Effector memory CD8-positive, alpha-beta T cell (primary cell): ENCODE measurements around the gene ST6GALNAC3.

Source experiments
- ATAC-seq: fragments of 150-1000 bp; cut with Tn5 transposase; replicated peaks from 2 replicates; pipeline ENCODE4 v1.10.0; 2021; ENCODE audit warnings: mild to moderate bottlenecking, moderate library complexity
- DNase-seq, 3 experiments: peaks; one replicate each; pipeline ENCODE4 v3.0.0; 2021
- H3K27ac Mint-ChIP-seq, 2 donors: one replicate each; pipeline ENCODE4 v1.8.0; 2022; ENCODE audit warnings: mild to moderate bottlenecking in 2 of 2, mixed read lengths in 2 of 2, moderate library complexity in 2 of 2
- H3K27me3 Mint-ChIP-seq, 2 donors: one replicate each; pipeline ENCODE4 v1.8.0; 2022; ENCODE audit warnings: mixed read lengths in 2 of 2
- H3K36me3 Mint-ChIP-seq: one replicate; pipeline ENCODE4 v1.8.0; 2022; ENCODE audit warnings: mild to moderate bottlenecking, moderate library complexity, mixed read lengths; ENCODE audit not compliant: insufficient read depth
- H3K4me1 Mint-ChIP-seq, 2 donors: one replicate each; pipeline ENCODE4 v1.8.0; 2022; ENCODE audit warnings: low read depth in 2 of 2, mixed read lengths in 2 of 2
- H3K4me3 Mint-ChIP-seq, 2 donors: one replicate each; pipeline ENCODE4 v1.8.0; 2022; ENCODE audit warnings: mild to moderate bottlenecking in 2 of 2, mixed read lengths in 2 of 2, moderate library complexity in 2 of 2
- H3K9me3 Mint-ChIP-seq, 2 donors: one replicate each; pipeline ENCODE4 v1.8.0; 2022; ENCODE audit warnings: mixed read lengths in 2 of 2

Gene ST6GALNAC3

GRCh38 chr1:76053021-76053420, 21.5 kb upstream of the ST6GALNAC3 start:
- Mint-ChIP-seq H3K36me3 (no peaks in the 10 kb centered on the region), H3K4me1 (no peaks in the 10 kb centered on the region), H3K4me3 (no peak overlapping the region), H3K9me3 (no peaks in the 10 kb centered on the region), H3K27me3 (peaks cover 13 to 34% of the 10 kb centered on the region in 2 donors), H3K27ac (no peak overlapping the region)
- ATAC-seq (no peak), DNase-seq (no peak)

- Mint-ChIP-seq H3K36me3 (no peaks in the 10 kb centered on the region), H3K9me3 (no peaks in the 10 kb centered on the region), H3K27me3 (peaks cover 13 to 34% of the 10 kb centered on the region in 2 donors), H3K4me1 (no peaks in the 10 kb centered on the region), H3K4me3 (no peak overlapping the region), H3K27ac (no peak overlapping the region)
- ATAC-seq (no peak), DNase-seq (no peak)
Observed at GRCh38 chr1:76054359-76054758, 20.2 kb upstream of the ST6GALNAC3 start.

- Mint-ChIP-seq H3K27ac (no peak overlapping the region), H3K36me3 (no peaks in the 10 kb centered on the region), H3K9me3 (no peaks in the 10 kb centered on the region), H3K27me3 (peaks cover 13 to 34% of the 10 kb centered on the region in 2 donors), H3K4me1 (no peaks in the 10 kb centered on the region), H3K4me3 (no peak overlapping the region)
- DNase-seq (no peak), ATAC-seq (no peak)
Observed at GRCh38 chr1:76055987-76056386, 18.6 kb upstream of the ST6GALNAC3 start.

- DNase-seq: no peak
- no peaks in the 10 kb centered on the region for H3K4me1 Mint-ChIP-seq
- no peak for ATAC-seq
- H3K27ac Mint-ChIP-seq: no peak overlapping the region
- H3K36me3 Mint-ChIP-seq: no peaks in the 10 kb centered on the region
- no peak overlapping the region for H3K4me3 Mint-ChIP-seq
- H3K27me3 Mint-ChIP-seq: peaks cover 13 to 30% of the 10 kb centered on the region in 2 donors
- H3K9me3 Mint-ChIP-seq: no peaks in the 10 kb centered on the region
Observed at GRCh38 chr1:76059451-76059850, 15.1 kb upstream of the ST6GALNAC3 start.

- Mint-ChIP-seq H3K27me3 (peaks cover 7 to 19% of the 10 kb centered on the region in 2 donors), H3K9me3 (no peaks in the 10 kb centered on the region), H3K4me1 (no peaks in the 10 kb centered on the region), H3K4me3 (no peak overlapping the region), H3K27ac (no peak overlapping the region), H3K36me3 (no peaks in the 10 kb centered on the region)
- ATAC-seq (no peak), DNase-seq (no peak)
Observed at GRCh38 chr1:76065270-76065669, 9.3 kb upstream of the ST6GALNAC3 start.

GRCh38 chr1:76066394-76066793, 8.2 kb upstream of the ST6GALNAC3 start:
- ATAC-seq (no peak), DNase-seq (no peak)
- H3K27ac Mint-ChIP-seq: no peak overlapping the region
- H3K36me3 Mint-ChIP-seq: no peaks in the 10 kb centered on the region
- no peaks in the 10 kb centered on the region for H3K4me1 Mint-ChIP-seq
- no peak overlapping the region for H3K4me3 Mint-ChIP-seq
- no peaks in the 10 kb centered on the region for H3K9me3 Mint-ChIP-seq
- peaks cover 10 to 19% of the 10 kb centered on the region in 2 donors for H3K27me3 Mint-ChIP-seq

GRCh38 chr1:76068542-76068941, 6.0 kb upstream of the ST6GALNAC3 start:
- H3K9me3 Mint-ChIP-seq: no peaks in the 10 kb centered on the region
- H3K27me3 Mint-ChIP-seq: peaks cover 20 to 21% of the 10 kb centered on the region in 2 donors
- no peak overlapping the region for H3K27ac Mint-ChIP-seq
- H3K4me3 Mint-ChIP-seq: no peak overlapping the region
- no peak for ATAC-seq
- H3K4me1 Mint-ChIP-seq: peaks cover 0 to under 1% of the 10 kb centered on the region in 2 donors
- H3K36me3 Mint-ChIP-seq: no peaks in the 10 kb centered on the region
- DNase-seq: no peak

- H3K9me3 Mint-ChIP-seq: no peaks in the 10 kb centered on the region
- H3K4me3 Mint-ChIP-seq: no peak overlapping the region
- peaks cover under 1 to 5% of the 10 kb centered on the region in 2 donors for H3K4me1 Mint-ChIP-seq
- H3K27ac Mint-ChIP-seq: no peak overlapping the region
- ATAC-seq (no peak), DNase-seq (no peak)
- no peaks in the 10 kb centered on the region for H3K36me3 Mint-ChIP-seq
- H3K27me3 Mint-ChIP-seq: peaks cover 15 to 26% of the 10 kb centered on the region in 2 donors
Observed at GRCh38 chr1:76068953-76069561, 5.5 kb upstream of the ST6GALNAC3 start.

- ATAC-seq (no peak), DNase-seq (no peak)
- no peak overlapping the region for H3K4me3 Mint-ChIP-seq
- H3K27me3 Mint-ChIP-seq: peaks cover 21 to 34% of the 10 kb centered on the region in 2 donors
- H3K4me1 Mint-ChIP-seq: peaks cover 7 to 14% of the 10 kb centered on the region in 2 donors
- H3K36me3 Mint-ChIP-seq: no peaks in the 10 kb centered on the region
- no peaks in the 10 kb centered on the region for H3K9me3 Mint-ChIP-seq
- H3K27ac Mint-ChIP-seq: no peak overlapping the region
Observed at GRCh38 chr1:76070538-76070937, 4.0 kb upstream of the ST6GALNAC3 start.

- Mint-ChIP-seq H3K4me3 (peak overlapping the region in 1 of 2 donors; percentile 79), H3K36me3 (no peaks in the 10 kb centered on the region)
Observed at GRCh38 chr1:76073481-76073880, 1.1 kb upstream of the ST6GALNAC3 start.

GRCh38 chr1:76075188-76075489, 593 bp downstream of the ST6GALNAC3 start:
- H3K4me1 Mint-ChIP-seq: peaks cover 7 to 14% of the 10 kb centered on the region in 2 donors
- H3K27ac Mint-ChIP-seq: no peak overlapping the region
- H3K4me3 Mint-ChIP-seq: peak overlapping the region; percentile 79 to 82
- no peaks in the 10 kb centered on the region for H3K9me3 Mint-ChIP-seq
- H3K36me3 Mint-ChIP-seq: no peaks in the 10 kb centered on the region
- peaks cover 13 to 44% of the 10 kb centered on the region in 2 donors for H3K27me3 Mint-ChIP-seq
- ATAC-seq (no peak), DNase-seq (no peak)

More at GRCh38 chr1:76073481-76073880, 1.1 kb upstream of the ST6GALNAC3 start:
- H3K4me1 Mint-ChIP-seq: peaks cover 7 to 14% of the 10 kb centered on the region in 2 donors
- peaks cover 21 to 44% of the 10 kb centered on the region in 2 donors for H3K27me3 Mint-ChIP-seq
- H3K27ac Mint-ChIP-seq: no peak overlapping the region
- ATAC-seq: no peak
- DNase-seq: no peak
- no peaks in the 10 kb centered on the region for H3K9me3 Mint-ChIP-seq

GRCh38 chr1:76075877-76076276, 1.3 kb downstream of the ST6GALNAC3 start:
- Mint-ChIP-seq H3K4me3 (no peak overlapping the region), H3K9me3 (no peaks in the 10 kb centered on the region), H3K4me1 (peaks cover 7 to 14% of the 10 kb centered on the region in 2 donors), H3K36me3 (no peaks in the 10 kb centered on the region), H3K27ac (no peak overlapping the region), H3K27me3 (peaks cover 13 to 44% of the 10 kb centered on the region in 2 donors)
- ATAC-seq (no peak), DNase-seq (no peak)

- H3K4me3 Mint-ChIP-seq: no peak overlapping the region
- peaks cover 4 to 5% of the 10 kb centered on the region in 2 donors for H3K4me1 Mint-ChIP-seq
- no peaks in the 10 kb centered on the region for H3K9me3 Mint-ChIP-seq
- H3K36me3 Mint-ChIP-seq: no peaks in the 10 kb centered on the region
- ATAC-seq (no peak), DNase-seq (no peak)
- peaks cover 6 to 20% of the 10 kb centered on the region in 2 donors for H3K27me3 Mint-ChIP-seq
- no peak overlapping the region for H3K27ac Mint-ChIP-seq
Observed at GRCh38 chr1:76079475-76080227, 5.1 kb downstream of the ST6GALNAC3 start.

- Mint-ChIP-seq H3K27me3 (peaks cover 0 to 11% of the 10 kb centered on the region in 2 donors), H3K36me3 (no peaks in the 10 kb centered on the region), H3K4me3 (no peak overlapping the region), H3K9me3 (no peaks in the 10 kb centered on the region), H3K4me1 (no peaks in the 10 kb centered on the region), H3K27ac (no peak overlapping the region)
- no peak for ATAC-seq
- no peak for DNase-seq
Observed at GRCh38 chr1:76080552-76081079, 6.1 kb downstream of the ST6GALNAC3 start.
